ENCODE results near the gene EPB41L1. TPM values are rescaled to one million over a fixed set of nuclear protein-coding genes. Genes with fewer than 3 reads are reported as not detected.

EPB41L1 gene
- total and polyA plus RNA-seq, 11 donors: 7.1 to 29.8 (median 17.3) TPM

GRCh38 chr20:36106606-36107005 lies 47.9 kb upstream of the EPB41L1 start:
- Histone ChIP-seq H3K4me1 (peaks cover 0 to 17% (median 7%) of the 10 kb centered on the region in 12 donors), H3K27me3 (no peaks in the 10 kb centered on the region), H3K27ac (no peak overlapping the region), H3K9me3 (no peaks in the 10 kb centered on the region), H3K4me3 (no peak overlapping the region), H3K36me3 (no peaks in the 10 kb centered on the region)
- TF ChIP-seq CTCF (IDR thresholded peaks at IDR 0.05) (no peak), POLR2A (IDR thresholded peaks at IDR 0.05) (no peak)
- intact Hi-C loops (cut with DNase I): no loop called here
- WGBS, 4 donors: 90 to 98% (median 94%) methylated on average over 4 to 5 of the region's 5 CpGs
- DNase-seq (no peak), ATAC-seq (no peak)

DNA sequence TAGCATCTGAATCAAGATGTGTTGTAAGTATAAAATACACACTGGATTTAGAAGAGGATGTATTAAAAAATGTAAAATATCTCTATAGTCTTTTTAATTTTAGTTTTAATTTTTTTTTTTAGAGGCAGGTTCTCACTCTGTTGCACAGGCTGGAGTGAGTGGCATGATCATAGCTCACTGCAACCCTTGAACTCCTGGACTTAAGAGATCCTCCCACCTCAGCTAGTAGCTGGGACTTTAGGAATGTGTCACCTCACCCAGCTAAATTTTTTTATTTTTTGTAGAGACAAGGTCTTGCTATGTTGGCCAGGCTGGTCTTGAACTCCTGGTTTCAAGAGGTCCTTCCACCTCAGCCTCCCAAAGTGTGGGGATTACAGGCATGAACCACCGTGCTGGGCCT lies 46.7 kb upstream of the EPB41L1 start:
- H3K4me3 ChIP-seq: no peak overlapping the region
- DNase-seq: no peak
- H3K36me3 ChIP-seq: no peaks in the 10 kb centered on the region
- no peak for ATAC-seq
- peaks cover 0 to 9% (median 5%) of the 10 kb centered on the region in 12 donors for H3K4me1 ChIP-seq
- WGBS, 4 donors: 87 to 100% (median 94%) methylated on average over 1 of the region's 1 CpG
- no peaks in the 10 kb centered on the region for H3K27me3 ChIP-seq
- TF ChIP-seq POLR2A (IDR thresholded peaks at IDR 0.05) (no peak), CTCF (IDR thresholded peaks at IDR 0.05) (no peak)
- H3K27ac ChIP-seq: no peak overlapping the region
- H3K9me3 ChIP-seq: no peaks in the 10 kb centered on the region
- intact Hi-C loops (cut with DNase I): no loop called here

- intact Hi-C loops (cut with DNase I): no loop called here
- Histone ChIP-seq H3K4me1 (peaks cover 0 to 9% (median 0%) of the 10 kb centered on the region in 12 donors), H3K36me3 (no peaks in the 10 kb centered on the region), H3K4me3 (no peak overlapping the region), H3K9me3 (no peaks in the 10 kb centered on the region), H3K27ac (no peak overlapping the region), H3K27me3 (no peaks in the 10 kb centered on the region)
- ATAC-seq (no peak), DNase-seq (no peak)
- no peak for TF ChIP-seq CTCF (IDR thresholded peaks at IDR 0.05)
- TF ChIP-seq POLR2A (IDR thresholded peaks at IDR 0.05): no peak
- 82 to 89% (median 85%) methylated on average over 6 of the region's 6 CpGs for WGBS, 4 donors
Observed at GRCh38 chr20:36109251-36109947, 45.1 kb upstream of the EPB41L1 start.

DNA sequence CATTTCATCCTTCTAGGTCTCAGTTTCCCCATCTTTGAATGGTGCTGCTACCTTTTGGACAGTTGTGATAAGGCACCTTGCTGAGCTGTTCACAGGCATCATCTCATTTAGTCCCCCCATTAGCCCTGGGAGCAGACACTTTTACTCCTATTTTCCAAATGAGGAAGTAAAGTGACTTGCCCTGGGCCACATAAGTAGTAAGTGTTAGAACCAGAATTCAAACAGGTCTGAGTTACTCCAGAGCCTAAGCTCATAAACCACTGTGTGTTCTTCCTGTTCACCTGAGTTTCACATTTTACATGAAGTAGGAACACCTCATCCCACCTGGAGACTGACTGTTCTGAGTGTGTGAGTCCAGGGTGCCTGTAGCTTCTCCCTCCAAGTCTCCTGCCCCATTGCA lies 43.5 kb upstream of the EPB41L1 start:
- Histone ChIP-seq H3K4me1 (peaks cover 0 to 15% (median 0%) of the 10 kb centered on the region in 12 donors), H3K9me3 (no peaks in the 10 kb centered on the region), H3K4me3 (no peak overlapping the region), H3K27ac (no peak overlapping the region), H3K36me3 (no peaks in the 10 kb centered on the region), H3K27me3 (no peaks in the 10 kb centered on the region)
- ATAC-seq (no peak), DNase-seq (no peak)
- intact Hi-C loops (cut with DNase I): no loop called here
- no peak for TF ChIP-seq POLR2A (IDR thresholded peaks at IDR 0.05)
- no peak for TF ChIP-seq CTCF (IDR thresholded peaks at IDR 0.05)

All from heart left ventricle (tissue), 16 donors.